Measurements from ENCODE around the gene TP53TG5. TPM values are rescaled to one million over a fixed set of nuclear protein-coding genes. Genes with fewer than 3 reads are reported as not detected.

TP53TG5 gene
- total RNA-seq, 1 experiment from 2014 or later = 0.69 TPM

- H3K4me3 ChIP-seq (ENCODE audit: low read depth, low read length, poor library complexity, severe bottlenecking) = no peak overlapping the region
- no peaks in the 10 kb centered on the region for H3K27me3 ChIP-seq (replicated peaks; ENCODE audit: insufficient read depth, low read depth, low read length, poor library complexity)
- H3K4me1 ChIP-seq (ENCODE audit: insufficient read depth, low read length, poor library complexity, severe bottlenecking) = peaks cover 42% of the 10 kb centered on the region
- peaks cover 4% of the 10 kb centered on the region for H3K36me3 ChIP-seq (ENCODE audit: insufficient read depth, low read length, poor library complexity, severe bottlenecking)
- BruUV-seq (replicated peaks) = no TSS peak
- H3K9me3 ChIP-seq (ENCODE audit: low read depth, low read length, poor library complexity, severe bottlenecking) = no peaks in the 10 kb centered on the region
- no peak for DNase-seq (ENCODE audit: low spot score)
- no peak for TF ChIP-seq CTCF (conservative IDR thresholded peaks at IDR 0.05; ENCODE audit: low read depth, low read length)
- no peak for TF ChIP-seq EZH2 (IDR thresholded peaks at IDR 0.05; ENCODE audit: borderline replicate concordance, low read depth, low read length, poor library complexity, severe bottlenecking)
- ChIA-PET POLR2A (ENCODE audit: low non-redundant PET) (no interaction called here), CTCF (interaction anchor here (0.8 kb wide), 2 partner anchors 19 to 32 kb away, joined by 3 read pairs; no protein-coding TSS in a partner anchor)
- peak overlapping the region; percentile 24 for H3K27ac ChIP-seq (ENCODE audit: low read depth, low read length, poor library complexity, severe bottlenecking)
- intact Hi-C loops (cut with micrococcal nuclease; ENCODE audit: unreplicated experiment) = no loop called here
Measured at GRCh38 chr20:45343532-45344167, 34.5 kb downstream of the TP53TG5 start.

GRCh38 chr20:45342855-45343531, 35.1 kb downstream of the TP53TG5 start:
- BruUV-seq (replicated peaks) = no TSS peak
- DNase-seq (ENCODE audit: low spot score) = no peak
- H3K36me3 ChIP-seq (ENCODE audit: insufficient read depth, low read length, poor library complexity, severe bottlenecking) = peaks cover 4% of the 10 kb centered on the region
- intact Hi-C loops (cut with micrococcal nuclease; ENCODE audit: unreplicated experiment) = no loop called here
- H3K4me3 ChIP-seq (ENCODE audit: low read depth, low read length, poor library complexity, severe bottlenecking) = no peak overlapping the region
- ChIA-PET POLR2A (ENCODE audit: low non-redundant PET) (no interaction called here), CTCF (no interaction called here)
- H3K27ac ChIP-seq (ENCODE audit: low read depth, low read length, poor library complexity, severe bottlenecking) = no peak overlapping the region
- H3K27me3 ChIP-seq (replicated peaks; ENCODE audit: insufficient read depth, low read depth, low read length, poor library complexity) = no peaks in the 10 kb centered on the region
- no peaks in the 10 kb centered on the region for H3K9me3 ChIP-seq (ENCODE audit: low read depth, low read length, poor library complexity, severe bottlenecking)
- TF ChIP-seq EZH2 (IDR thresholded peaks at IDR 0.05; ENCODE audit: borderline replicate concordance, low read depth, low read length, poor library complexity, severe bottlenecking) (no peak), CTCF (conservative IDR thresholded peaks at IDR 0.05; ENCODE audit: low read depth, low read length) (no peak)
- peaks cover 39% of the 10 kb centered on the region for H3K4me1 ChIP-seq (ENCODE audit: insufficient read depth, low read length, poor library complexity, severe bottlenecking)

GRCh38 chr20:45341939-45342854, 35.9 kb downstream of the TP53TG5 start:
- Histone ChIP-seq H3K27ac (ENCODE audit: low read depth, low read length, poor library complexity, severe bottlenecking) (no peak overlapping the region), H3K4me3 (ENCODE audit: low read depth, low read length, poor library complexity, severe bottlenecking) (no peak overlapping the region), H3K9me3 (ENCODE audit: low read depth, low read length, poor library complexity, severe bottlenecking) (no peaks in the 10 kb centered on the region), H3K36me3 (ENCODE audit: insufficient read depth, low read length, poor library complexity, severe bottlenecking) (peaks cover 4% of the 10 kb centered on the region), H3K27me3 (replicated peaks; ENCODE audit: insufficient read depth, low read depth, low read length, poor library complexity) (no peaks in the 10 kb centered on the region), H3K4me1 (ENCODE audit: insufficient read depth, low read length, poor library complexity, severe bottlenecking) (peaks cover 35% of the 10 kb centered on the region)
- no TSS peak for BruUV-seq (replicated peaks)
- intact Hi-C loops (cut with micrococcal nuclease; ENCODE audit: unreplicated experiment) = no loop called here
- ChIA-PET CTCF (no interaction called here), POLR2A (ENCODE audit: low non-redundant PET) (no interaction called here)
- DNase-seq (ENCODE audit: low spot score) = no peak
- TF ChIP-seq EZH2 (IDR thresholded peaks at IDR 0.05; ENCODE audit: borderline replicate concordance, low read depth, low read length, poor library complexity, severe bottlenecking) = no peak
- TF ChIP-seq CTCF (conservative IDR thresholded peaks at IDR 0.05; ENCODE audit: low read depth, low read length) = no peak
